SKM-1 treated with dmso at 0.1 percent for 144 hours (cell line): ENCODE measurements around the gene KLHL29.

Experiments
- DNase-seq: peaks from one replicate; lab custom pipeline; 2025; ENCODE audit not compliant: unreplicated experiment; lab: John Stamatoyannopoulos, UW

The KLHL29 gene

GRCh38 chr2:23468474-23469141, 83.6 kb downstream of the KLHL29 start:
- DNase-seq: no peak

- DNase-seq: no peak
Observed at GRCh38 chr2:23469142-23469540, 84.2 kb downstream of the KLHL29 start.

GRCh38 chr2:23475036-23475435, 90.1 kb downstream of the KLHL29 start:
- DNase-seq: no peak

GRCh38 chr2:23475473-23475872, 90.5 kb downstream of the KLHL29 start:
- no peak for DNase-seq

- no peak for DNase-seq
Observed at GRCh38 chr2:23476786-23477185, 91.8 kb downstream of the KLHL29 start.

- DNase-seq: no peak
Observed at GRCh38 chr2:23477392-23477791, 92.4 kb downstream of the KLHL29 start.

- no peak for DNase-seq
Observed at GRCh38 chr2:23478087-23478932, 93.3 kb downstream of the KLHL29 start.

- DNase-seq: no peak
Observed at GRCh38 chr2:23478933-23479683, 94.1 kb downstream of the KLHL29 start.

GRCh38 chr2:23480957-23481797, 96.2 kb downstream of the KLHL29 start:
- no peak for DNase-seq

- no peak for DNase-seq
Observed at GRCh38 chr2:23482188-23482587, 97.2 kb downstream of the KLHL29 start.

GRCh38 chr2:23482607-23483006, 97.6 kb downstream of the KLHL29 start:
- DNase-seq: no peak

GRCh38 chr2:23483791-23484190, 98.8 kb downstream of the KLHL29 start:
- DNase-seq: no peak

- no peak for DNase-seq
Observed at GRCh38 chr2:23484275-23484674, 99.3 kb downstream of the KLHL29 start.

GRCh38 chr2:23484767-23485166, 99.8 kb downstream of the KLHL29 start:
- no peak for DNase-seq

GRCh38 chr2:23485261-23485660, 100.3 kb downstream of the KLHL29 start:
- DNase-seq: no peak

- no peak for DNase-seq
Observed at GRCh38 chr2:23485841-23486683, 101.1 kb downstream of the KLHL29 start.

- no peak for DNase-seq
Observed at GRCh38 chr2:23486684-23487075, 101.7 kb downstream of the KLHL29 start.

- DNase-seq: peak; percentile 17
Observed at GRCh38 chr2:23487735-23488492, 102.9 kb downstream of the KLHL29 start.

- DNase-seq: no peak
Observed at GRCh38 chr2:23488584-23488983, 103.6 kb downstream of the KLHL29 start.
